GM18868 (cell line): Measurements from ENCODE around the gene PPM1L.

ENCODE experiments used
- ATAC-seq: cut with Tn5 transposase; IDR thresholded peaks from one replicate; pipeline ENCODE4 v1.9.1; 2021; ENCODE audit warnings: mild to moderate bottlenecking, moderate library complexity; ENCODE audit not compliant: unreplicated experiment

PPM1L gene

GRCh38 chr3:161026612-161027510 is 270.8 kb downstream of the PPM1L start:
- no peak for ATAC-seq

- no peak for ATAC-seq
Measured at GRCh38 chr3:161028555-161029153, 272.6 kb downstream of the PPM1L start.

GRCh38 chr3:161031134-161031533 is 275.1 kb downstream of the PPM1L start:
- ATAC-seq, result no peak

- peak; percentile 82 for ATAC-seq
Measured at GRCh38 chr3:161034913-161035550, 279.0 kb downstream of the PPM1L start.

GRCh38 chr3:161035711-161036110 is 279.7 kb downstream of the PPM1L start:
- ATAC-seq, result peak; percentile 59

GRCh38 chr3:161038725-161039124 is 282.7 kb downstream of the PPM1L start:
- no peak for ATAC-seq

GRCh38 chr3:161042023-161042501 is 286.0 kb downstream of the PPM1L start:
- ATAC-seq, result peak; percentile 82

- ATAC-seq, result peak; percentile 78
Measured at GRCh38 chr3:161043336-161044035, 287.5 kb downstream of the PPM1L start.

GRCh38 chr3:161049683-161050248 is 293.7 kb downstream of the PPM1L start:
- ATAC-seq, result no peak

GRCh38 chr3:161050935-161051334 is 294.9 kb downstream of the PPM1L start:
- peak; percentile 83 for ATAC-seq

GRCh38 chr3:161051856-161052255 is 295.8 kb downstream of the PPM1L start:
- ATAC-seq, result no peak

- ATAC-seq, result no peak
Measured at GRCh38 chr3:161054860-161055604, 299.0 kb downstream of the PPM1L start.

GRCh38 chr3:161064413-161064812 is 308.4 kb downstream of the PPM1L start:
- no peak for ATAC-seq

GRCh38 chr3:161066930-161067329 is 310.9 kb downstream of the PPM1L start:
- no peak for ATAC-seq

GRCh38 chr3:161067335-161067734 is 311.3 kb downstream of the PPM1L start:
- ATAC-seq, result peak; percentile 22

GRCh38 chr3:161069511-161070251 is 313.6 kb downstream of the PPM1L start:
- ATAC-seq, result peak; percentile 94

- ATAC-seq, result no peak
Measured at GRCh38 chr3:161070252-161070930, 314.4 kb downstream of the PPM1L start.

GRCh38 chr3:161070980-161071663 is 315.1 kb downstream of the PPM1L start:
- ATAC-seq, result no peak
